CD4-positive, CD25-positive, alpha-beta regulatory T cell (primary cell): ENCODE data around the gene KCTD11. TPM values are rescaled to one million over a fixed set of nuclear protein-coding genes. Genes with fewer than 3 reads are reported as not detected.
"Not testable (repeated sequence)": the region's sequence is repeated elsewhere in the genome, so short reads cannot be mapped to it uniquely, and the experiment has no call there.

ENCODE experiments used
- ATAC-seq, 2 donors: fragments of 150-1000 bp; cut with Tn5 transposase; one replicate each; pipeline ENCODE4 v1.10.0; 2021; ENCODE audit warnings: low read depth in 2 of 2, moderate number of reproducible peaks in 2 of 2, moderate library complexity in 1 of 2
- DNase-seq, 3 donors: peaks; one replicate each; pipeline versions ENCODE4 v3.0.0 to v3.0.0-alpha.2; 2012 to 2022; ENCODE audit warnings: mixed read lengths in 1 of 3
- H3K27ac ChIP-seq: one replicate; pipeline ENCODE4 v1.7.0; 2013; ENCODE audit warnings: mild to moderate bottlenecking, low read length; ENCODE audit not compliant: insufficient read depth, poor library complexity, severe bottlenecking
- H3K27me3 ChIP-seq: one replicate; pipeline ENCODE4 v1.7.0; 2013; ENCODE audit warnings: low read length; ENCODE audit not compliant: control insufficient read depth, insufficient read depth
- H3K36me3 ChIP-seq: one replicate; pipeline ENCODE4 v1.7.0; 2013; ENCODE audit warnings: mild to moderate bottlenecking, low read length, moderate library complexity; ENCODE audit not compliant: control insufficient read depth, insufficient read depth
- H3K4me1 ChIP-seq: 2 replicates; pipeline ENCODE4 v1.7.0; 2013; ENCODE audit warnings: mild to moderate bottlenecking, low read length; ENCODE audit not compliant: insufficient read depth, control insufficient read depth, poor library complexity, severe bottlenecking
- H3K4me3 ChIP-seq: one replicate; pipeline ENCODE4 v1.7.0; 2013; ENCODE audit warnings: low read depth, mild to moderate bottlenecking, low read length, moderate library complexity
- H3K9me3 ChIP-seq, 2 experiments: 1 replicate in 1 of 2; 2 replicates in 1 of 2; pipeline ENCODE4 v1.7.0; 2013; ENCODE audit warnings: low read length in 2 of 2, mild to moderate bottlenecking in 1 of 2, moderate library complexity in 1 of 2; ENCODE audit not compliant: control insufficient read depth in 2 of 2
- H3K27ac Mint-ChIP-seq, 3 donors: one replicate each; pipeline ENCODE4 v1.8.0; 2020 to 2022; ENCODE audit warnings: mild to moderate bottlenecking in 3 of 3, mixed read lengths in 3 of 3, moderate library complexity in 2 of 3
- H3K27me3 Mint-ChIP-seq: one replicate; pipeline ENCODE4 v1.8.0; 2022; ENCODE audit warnings: mild to moderate bottlenecking, mixed read lengths
- H3K36me3 Mint-ChIP-seq: one replicate; pipeline ENCODE4 v1.8.0; 2020; ENCODE audit warnings: mixed read lengths
- H3K4me1 Mint-ChIP-seq, 4 donors: one replicate each; pipeline ENCODE4 v1.8.0; 2020 to 2022; ENCODE audit warnings: mixed read lengths in 4 of 4, mild to moderate bottlenecking in 1 of 4
- H3K4me3 Mint-ChIP-seq, 4 donors: one replicate each; pipeline ENCODE4 v1.8.0; 2020 to 2022; ENCODE audit warnings: mild to moderate bottlenecking in 4 of 4, mixed read lengths in 4 of 4, moderate library complexity in 3 of 4
- H3K9me3 Mint-ChIP-seq, 7 donors: one replicate each; pipeline ENCODE4 v1.8.0; 2020 to 2022; ENCODE audit warnings: mixed read lengths in 7 of 7, mild to moderate bottlenecking in 3 of 7, moderate library complexity in 2 of 7
- polyA plus RNA-seq, 4 donors: library from polyadenylated mRNA; unstranded; fragments of 300-500 nt; fragmentation: Illumina TruSeq; gene quantifications; one replicate each; pipeline ENCODE4 v1.2.3, GENCODE V29; 2021
- total RNA-seq: library from RNA; stranded (reverse); gene quantifications from one replicate; pipeline ENCODE4 v1.2.3, GENCODE V29; 2022

Gene KCTD11
- total and polyA plus RNA-seq, 5 donors from 2014 or later = 1.3 to 4.0 (median 2.9) TPM

DNA sequence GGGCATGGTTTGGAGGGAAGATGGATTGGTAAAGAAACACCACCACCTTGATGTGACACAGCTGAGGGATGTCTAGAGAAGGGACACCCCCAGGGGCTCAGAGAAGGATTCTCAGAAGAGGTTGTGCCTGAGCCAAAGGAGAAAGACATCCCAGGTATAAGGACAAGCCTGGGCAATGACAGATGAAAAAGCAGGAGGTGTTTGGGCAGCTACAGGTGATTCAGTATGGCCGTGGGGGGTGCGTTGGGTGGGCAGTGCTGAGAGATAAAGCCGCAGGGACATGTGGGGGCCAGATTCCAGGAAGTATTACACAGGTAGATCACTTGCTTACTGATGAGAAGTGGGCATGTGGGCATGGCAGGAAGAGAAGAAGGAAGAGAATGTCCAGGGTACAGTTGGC lies 9.9 kb downstream of the KCTD11 start:
- Histone ChIP-seq H3K27ac (no peak overlapping the region), H3K4me3 (no peak overlapping the region), H3K4me1 (no peaks in the 10 kb centered on the region), H3K9me3 (no peaks in the 10 kb centered on the region), H3K27me3 (no peaks in the 10 kb centered on the region), H3K36me3 (no peaks in the 10 kb centered on the region)
- Mint-ChIP-seq H3K4me1 (no peaks in the 10 kb centered on the region), H3K36me3 (no peaks in the 10 kb centered on the region), H3K9me3 (no peaks in the 10 kb centered on the region), H3K4me3 (no peak overlapping the region), H3K27me3 (peaks cover 5% of the 10 kb centered on the region), H3K27ac (peak overlapping the region in 1 of 3 donors; percentile 18)
- ATAC-seq = no peak
- no peak for DNase-seq

DNA sequence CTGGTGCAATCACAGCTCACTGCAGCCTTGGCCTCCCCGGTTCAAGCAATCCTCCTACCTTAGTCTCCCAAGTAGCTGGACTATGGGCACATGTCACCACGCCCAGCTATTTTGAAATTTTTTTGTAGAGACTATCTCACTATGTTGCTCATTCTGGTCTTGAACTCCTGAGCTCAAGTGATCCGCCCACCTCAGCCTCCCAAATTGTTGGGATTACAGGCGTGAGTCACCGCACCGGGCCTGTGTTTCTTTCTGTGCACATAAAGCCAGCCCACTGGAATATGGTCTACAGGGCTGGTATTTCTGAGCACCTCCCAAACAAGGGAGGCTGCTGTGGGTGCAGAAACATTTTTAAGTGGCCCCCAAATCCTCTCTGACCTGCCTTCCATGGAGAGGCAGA lies 11.3 kb downstream of the KCTD11 start:
- no peak for ATAC-seq
- Histone ChIP-seq H3K36me3 (no peaks in the 10 kb centered on the region), H3K27me3 (no peaks in the 10 kb centered on the region), H3K4me1 (no peaks in the 10 kb centered on the region), H3K27ac (no peak overlapping the region), H3K4me3 (no peak overlapping the region), H3K9me3 (no peaks in the 10 kb centered on the region)
- H3K36me3 Mint-ChIP-seq = no peaks in the 10 kb centered on the region
- no peak for DNase-seq
- H3K4me1 Mint-ChIP-seq = no peaks in the 10 kb centered on the region
- H3K27ac Mint-ChIP-seq = peak overlapping the region in 1 of 3 donors; percentile 14
- peaks cover 5% of the 10 kb centered on the region for H3K27me3 Mint-ChIP-seq
- H3K4me3 Mint-ChIP-seq = no peak overlapping the region
- no peaks in the 10 kb centered on the region for H3K9me3 Mint-ChIP-seq

DNA sequence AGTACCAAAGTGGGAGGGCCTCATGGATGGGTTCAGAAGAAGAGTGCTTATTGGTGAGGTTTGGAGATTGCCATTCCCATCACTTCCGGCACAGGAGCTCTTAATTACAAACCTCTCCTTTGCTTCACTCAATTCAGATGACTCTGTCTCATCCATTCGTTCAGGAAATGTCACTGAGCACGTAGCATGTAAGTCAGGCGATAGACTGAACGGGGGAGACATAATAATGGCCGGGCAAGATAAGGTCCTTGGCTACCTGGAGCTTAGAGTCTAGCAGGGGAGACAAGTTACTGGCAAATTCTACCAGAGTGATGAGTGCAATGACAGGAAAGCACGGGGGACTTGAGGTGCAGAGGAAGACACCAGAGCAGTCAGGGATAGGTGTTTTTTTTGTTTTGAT lies 14.0 kb downstream of the KCTD11 start:
- H3K27ac Mint-ChIP-seq, H3K4me1 Mint-ChIP-seq, DNase-seq, H3K36me3 Mint-ChIP-seq, H3K4me1 ChIP-seq, H3K27ac ChIP-seq, H3K36me3 ChIP-seq, H3K4me3 Mint-ChIP-seq, H3K4me3 ChIP-seq, H3K27me3 ChIP-seq, H3K9me3 Mint-ChIP-seq, ATAC-seq, H3K9me3 ChIP-seq: not testable (repeated sequence)
- H3K27me3 Mint-ChIP-seq = peaks cover 12% of the 10 kb centered on the region

DNA sequence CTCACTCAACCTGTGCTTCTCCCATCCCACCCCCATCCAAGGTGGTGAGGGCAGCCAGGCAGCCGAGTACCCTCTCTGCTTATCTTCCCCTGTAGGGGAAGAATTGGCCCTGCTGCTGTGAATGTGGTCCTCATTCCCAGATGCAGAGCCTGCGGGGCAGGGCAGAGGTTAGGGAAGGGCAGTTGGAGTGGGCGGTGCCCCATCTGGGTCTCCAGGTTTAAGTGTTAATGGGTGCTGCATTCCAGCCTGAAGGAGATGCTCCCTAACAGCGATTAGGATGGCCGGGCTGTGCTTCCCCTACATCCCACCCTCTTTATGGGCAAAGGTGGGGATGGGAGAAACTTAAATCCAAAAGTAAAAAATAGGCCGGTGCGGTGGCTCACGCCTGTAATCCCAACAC lies 15.1 kb downstream of the KCTD11 start:
- ATAC-seq = no peak
- no peaks in the 10 kb centered on the region for H3K4me1 ChIP-seq
- H3K4me3 ChIP-seq = no peak overlapping the region
- H3K9me3 Mint-ChIP-seq = no peaks in the 10 kb centered on the region
- H3K27me3 ChIP-seq = no peaks in the 10 kb centered on the region
- H3K27ac ChIP-seq = no peak overlapping the region
- no peaks in the 10 kb centered on the region for H3K36me3 Mint-ChIP-seq
- no peak overlapping the region for H3K27ac Mint-ChIP-seq
- peaks cover 12% of the 10 kb centered on the region for H3K27me3 Mint-ChIP-seq
- H3K9me3 ChIP-seq = no peaks in the 10 kb centered on the region
- H3K4me3 Mint-ChIP-seq = no peak overlapping the region
- H3K36me3 ChIP-seq = no peaks in the 10 kb centered on the region
- no peaks in the 10 kb centered on the region for H3K4me1 Mint-ChIP-seq
- no peak for DNase-seq

DNA sequence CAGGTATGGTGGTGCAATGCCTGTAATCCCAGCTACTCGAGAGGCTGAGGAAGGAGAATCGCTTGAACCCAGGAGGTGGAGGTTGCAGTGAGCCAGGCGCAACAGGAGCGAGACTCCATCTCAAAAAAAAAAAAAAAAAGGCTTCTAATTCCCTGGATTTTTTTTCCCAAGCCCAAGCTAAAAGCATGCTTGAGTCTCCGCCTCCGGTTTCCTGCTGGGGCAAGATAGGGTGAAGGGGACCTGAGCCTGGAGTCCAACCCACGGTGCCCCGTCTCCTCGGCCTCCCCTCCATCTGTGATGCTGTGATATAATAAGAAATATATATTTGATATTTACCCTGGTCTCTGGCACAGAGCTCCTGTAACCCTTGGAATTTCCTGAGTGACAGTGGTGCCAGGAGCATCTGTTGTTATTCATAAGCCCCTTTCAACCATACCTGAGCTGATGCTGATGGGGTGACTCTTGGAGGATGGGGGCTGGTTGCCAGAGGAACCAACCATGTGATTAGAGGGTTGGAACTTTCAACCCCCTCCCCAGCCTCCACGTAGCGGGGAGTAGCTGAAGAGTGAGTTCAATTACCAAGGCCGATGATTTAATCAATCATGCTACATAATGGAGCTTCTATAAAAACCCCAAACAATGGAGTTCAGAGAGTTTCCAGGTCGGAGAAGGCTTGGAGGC lies 16.1 kb downstream of the KCTD11 start:
- no peaks in the 10 kb centered on the region for H3K4me1 Mint-ChIP-seq
- ATAC-seq = no peak

DNA sequence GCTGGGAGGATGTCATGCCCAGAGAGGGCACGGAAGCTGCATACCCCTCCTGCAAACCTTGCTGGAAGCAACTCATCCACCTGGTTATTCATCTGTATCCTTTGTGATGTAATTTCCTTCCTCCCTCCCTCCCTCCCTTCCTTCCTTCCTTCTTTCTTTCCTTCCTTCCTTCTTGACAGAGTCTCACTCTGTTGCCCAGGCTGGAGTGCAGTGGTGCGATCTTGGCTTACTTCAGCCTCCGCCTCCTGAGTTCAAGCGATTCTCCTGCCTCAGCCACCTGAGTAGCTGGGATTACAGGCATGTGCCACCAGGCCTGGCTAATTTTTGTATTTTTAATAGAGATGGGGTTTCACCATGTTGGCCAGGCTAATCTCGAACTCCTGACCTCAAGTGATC lies 16.6 kb downstream of the KCTD11 start:
- not testable (repeated sequence) for H3K27ac ChIP-seq, H3K9me3 Mint-ChIP-seq, H3K9me3 ChIP-seq, H3K4me3 ChIP-seq, H3K36me3 Mint-ChIP-seq, H3K4me3 Mint-ChIP-seq, H3K27ac Mint-ChIP-seq, DNase-seq, H3K36me3 ChIP-seq, H3K4me1 ChIP-seq, H3K4me1 Mint-ChIP-seq, H3K27me3 ChIP-seq, ATAC-seq
- H3K27me3 Mint-ChIP-seq = peaks cover 12% of the 10 kb centered on the region

More for the DNA sequence above, 16.1 kb downstream of the KCTD11 start:
- H3K9me3 Mint-ChIP-seq = no peaks in the 10 kb centered on the region
- Histone ChIP-seq H3K36me3 (no peaks in the 10 kb centered on the region), H3K9me3 (no peaks in the 10 kb centered on the region), H3K4me3 (no peak overlapping the region), H3K27me3 (no peaks in the 10 kb centered on the region), H3K27ac (no peak overlapping the region), H3K4me1 (no peaks in the 10 kb centered on the region)
- no peaks in the 10 kb centered on the region for H3K36me3 Mint-ChIP-seq
- no peak overlapping the region for H3K4me3 Mint-ChIP-seq
- DNase-seq = no peak
- no peak overlapping the region for H3K27ac Mint-ChIP-seq
- H3K27me3 Mint-ChIP-seq = peaks cover 12% of the 10 kb centered on the region

DNA sequence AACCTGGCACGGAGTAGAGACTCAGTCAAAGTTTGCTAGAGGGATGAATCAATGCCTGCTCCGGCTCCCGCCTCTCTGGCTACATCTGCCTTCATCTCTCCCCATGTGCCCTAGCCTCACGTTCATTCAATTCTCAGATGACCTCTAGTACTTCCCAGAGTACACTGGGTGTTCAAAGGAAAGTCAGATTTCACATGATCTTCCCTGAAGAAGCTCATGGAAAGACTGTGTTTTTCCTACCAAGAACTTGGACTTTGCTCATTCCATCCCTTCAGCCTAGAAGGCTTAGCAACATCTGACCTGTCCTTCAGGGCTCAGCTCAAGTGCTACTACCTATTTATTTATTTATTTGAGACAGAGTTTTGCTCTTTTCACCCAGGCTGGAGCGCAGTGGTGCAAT lies 17.9 kb downstream of the KCTD11 start:
- no peak overlapping the region for H3K4me3 Mint-ChIP-seq
- H3K9me3 Mint-ChIP-seq = no peaks in the 10 kb centered on the region
- Histone ChIP-seq H3K4me3 (no peak overlapping the region), H3K9me3 (no peaks in the 10 kb centered on the region), H3K27me3 (no peaks in the 10 kb centered on the region), H3K27ac (no peak overlapping the region), H3K4me1 (no peaks in the 10 kb centered on the region), H3K36me3 (no peaks in the 10 kb centered on the region)
- H3K27ac Mint-ChIP-seq = no peak overlapping the region
- peaks cover 21% of the 10 kb centered on the region for H3K27me3 Mint-ChIP-seq
- DNase-seq = no peak
- no peaks in the 10 kb centered on the region for H3K36me3 Mint-ChIP-seq
- H3K4me1 Mint-ChIP-seq = no peaks in the 10 kb centered on the region
- ATAC-seq = no peak

DNA sequence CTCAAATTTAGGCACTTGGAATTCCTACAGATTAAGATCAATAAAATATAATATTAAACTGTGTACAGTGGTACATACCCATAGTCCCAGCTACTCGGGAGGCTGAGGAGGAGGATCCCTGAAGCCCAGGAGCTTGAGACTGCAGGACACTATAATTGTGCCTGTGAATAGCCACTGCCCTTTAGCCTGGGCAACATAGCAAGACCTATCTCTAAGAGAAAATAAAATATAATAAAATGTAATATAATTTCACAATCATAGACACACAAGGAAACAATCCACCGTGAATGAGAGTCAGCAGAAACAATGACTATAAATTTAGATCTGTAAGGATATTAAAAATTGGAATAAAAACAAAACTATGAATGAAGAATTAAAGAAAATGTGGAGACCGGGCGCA lies 18.9 kb downstream of the KCTD11 start:
- no peak overlapping the region for H3K4me3 Mint-ChIP-seq
- DNase-seq (no peak), ATAC-seq (no peak)
- Histone ChIP-seq H3K4me3 (no peak overlapping the region), H3K36me3 (no peaks in the 10 kb centered on the region), H3K27me3 (no peaks in the 10 kb centered on the region), H3K4me1 (no peaks in the 10 kb centered on the region), H3K9me3 (no peaks in the 10 kb centered on the region), H3K27ac (no peak overlapping the region)
- no peaks in the 10 kb centered on the region for H3K36me3 Mint-ChIP-seq
- H3K9me3 Mint-ChIP-seq = no peaks in the 10 kb centered on the region
- peaks cover 19% of the 10 kb centered on the region for H3K27me3 Mint-ChIP-seq
- no peaks in the 10 kb centered on the region for H3K4me1 Mint-ChIP-seq
- H3K27ac Mint-ChIP-seq = no peak overlapping the region
